ENCODE results near the gene PTPRG.

Gene PTPRG

DNA sequence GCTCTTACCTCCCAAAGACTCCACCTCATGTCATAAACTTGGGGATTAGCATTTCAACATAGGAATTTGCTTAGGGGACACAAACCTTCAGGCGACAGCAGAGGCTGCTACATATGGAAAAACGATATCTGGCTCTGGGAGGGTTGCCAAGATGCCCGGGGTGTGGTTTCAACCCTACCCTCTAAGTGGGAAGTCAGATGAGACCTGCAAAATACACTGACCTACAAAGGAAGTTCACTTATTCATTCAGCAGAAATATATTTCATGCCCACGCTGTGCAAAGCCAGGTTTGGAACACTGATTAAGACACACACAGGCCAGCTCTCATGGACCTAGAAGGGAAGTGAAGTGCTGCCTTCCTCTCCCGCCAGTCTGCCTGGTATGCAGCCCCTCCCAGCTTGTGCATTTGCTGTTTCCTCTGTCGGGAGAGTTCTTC is 572.7 kb downstream of the PTPRG start:
- H3K4me2 ChIP-seq (ENCODE audit: low read depth, low read length, poor library complexity, severe bottlenecking) = no peak overlapping the region
- H3K9me2 ChIP-seq (replicated peaks; ENCODE audit: low read depth, low read length) = no peaks in the 10 kb centered on the region

DNA sequence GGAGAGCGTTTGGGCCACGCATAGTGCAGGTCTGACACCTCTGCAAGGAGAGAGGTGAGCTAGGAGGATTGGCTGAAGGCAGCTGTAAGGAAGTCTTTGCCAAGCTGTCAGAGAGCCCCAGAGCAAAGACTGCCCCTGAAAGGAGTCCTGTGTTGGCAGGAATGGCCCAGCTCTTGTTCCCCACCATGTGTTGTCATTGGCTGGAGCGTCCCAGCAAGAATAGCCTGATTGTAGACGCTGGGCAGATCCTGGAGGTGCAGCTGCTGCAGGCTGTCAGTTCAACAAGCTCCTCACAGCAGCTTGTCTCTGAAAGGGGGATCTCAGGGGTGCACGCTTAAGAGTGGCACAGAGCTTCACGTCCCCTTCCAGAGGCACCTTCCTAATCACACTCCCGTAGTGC is 574.4 kb downstream of the PTPRG start:
- no peaks in the 10 kb centered on the region for H4K20me1 ChIP-seq (ENCODE audit: insufficient read depth, low read length, poor library complexity, severe bottlenecking)
- H3K9me2 ChIP-seq (replicated peaks; ENCODE audit: low read depth, low read length) = no peaks in the 10 kb centered on the region
- H3K9me3 ChIP-seq (ENCODE audit: insufficient read depth, low read depth, low read length) = no peaks in the 10 kb centered on the region
- H3K27me3 ChIP-seq (ENCODE audit: insufficient read depth, low read length, poor library complexity, severe bottlenecking) = no peaks in the 10 kb centered on the region
- no peak overlapping the region for H3K4me3 ChIP-seq (ENCODE audit: low read length, poor library complexity, severe bottlenecking)
- H3K36me3 ChIP-seq (ENCODE audit: insufficient read depth, low read length) = no peaks in the 10 kb centered on the region
- H3F3A ChIP-seq (ENCODE audit: low read depth) = no peaks in the 10 kb centered on the region
- TF ChIP-seq EZH2phosphoT487 (IDR thresholded peaks at IDR 0.05; ENCODE audit: borderline replicate concordance) = no peak
- TF ChIP-seq CTCF (conservative IDR thresholded peaks at IDR 0.05; ENCODE audit: low read length) = no peak
- no peak overlapping the region for H3K4me2 ChIP-seq (ENCODE audit: low read depth, low read length, poor library complexity, severe bottlenecking)
- H3K79me2 ChIP-seq (ENCODE audit: insufficient read depth, low read length) = no peaks in the 10 kb centered on the region
- H2AFZ ChIP-seq (ENCODE audit: low read length) = no peak overlapping the region
- H3K9ac ChIP-seq (ENCODE audit: low read depth, low read length, poor library complexity, severe bottlenecking) = no peak overlapping the region
- peaks cover 6% of the 10 kb centered on the region for H3K4me1 ChIP-seq (ENCODE audit: insufficient read depth, low read length, poor library complexity, severe bottlenecking)

More for the DNA sequence above, 572.7 kb downstream of the PTPRG start:
- H2AFZ ChIP-seq (ENCODE audit: low read length) = no peak overlapping the region
- no peaks in the 10 kb centered on the region for H3K27me3 ChIP-seq (ENCODE audit: insufficient read depth, low read length, poor library complexity, severe bottlenecking)
- H3K36me3 ChIP-seq (ENCODE audit: insufficient read depth, low read length) = no peaks in the 10 kb centered on the region
- TF ChIP-seq CTCF (conservative IDR thresholded peaks at IDR 0.05; ENCODE audit: low read length) (no peak), EZH2phosphoT487 (IDR thresholded peaks at IDR 0.05; ENCODE audit: borderline replicate concordance) (no peak)
- no peaks in the 10 kb centered on the region for H3F3A ChIP-seq (ENCODE audit: low read depth)
- no peak overlapping the region for H3K4me3 ChIP-seq (ENCODE audit: low read length, poor library complexity, severe bottlenecking)
- no peaks in the 10 kb centered on the region for H3K9me3 ChIP-seq (ENCODE audit: insufficient read depth, low read depth, low read length)
- no peaks in the 10 kb centered on the region for H3K79me2 ChIP-seq (ENCODE audit: insufficient read depth, low read length)
- H3K9ac ChIP-seq (ENCODE audit: low read depth, low read length, poor library complexity, severe bottlenecking) = no peak overlapping the region
- H4K20me1 ChIP-seq (ENCODE audit: insufficient read depth, low read length, poor library complexity, severe bottlenecking) = no peaks in the 10 kb centered on the region
- H3K4me1 ChIP-seq (ENCODE audit: insufficient read depth, low read length, poor library complexity, severe bottlenecking) = peaks cover 6% of the 10 kb centered on the region

- Histone ChIP-seq H3K4me2 (ENCODE audit: low read depth, low read length, poor library complexity, severe bottlenecking) (no peak overlapping the region), H3K4me1 (ENCODE audit: insufficient read depth, low read length, poor library complexity, severe bottlenecking) (peaks cover 28% of the 10 kb centered on the region)
- TF ChIP-seq CTCF (conservative IDR thresholded peaks at IDR 0.05; ENCODE audit: low read length) (no peak), EZH2phosphoT487 (IDR thresholded peaks at IDR 0.05; ENCODE audit: borderline replicate concordance) (no peak)
Measured at GRCh38 chr3:62139957-62140356, 578.6 kb downstream of the PTPRG start.

More at GRCh38 chr3:62139957-62140356, 578.6 kb downstream of the PTPRG start:
- no peaks in the 10 kb centered on the region for H3K27me3 ChIP-seq (ENCODE audit: insufficient read depth, low read length, poor library complexity, severe bottlenecking)
- no peaks in the 10 kb centered on the region for H3K9me2 ChIP-seq (replicated peaks; ENCODE audit: low read depth, low read length)
- no peaks in the 10 kb centered on the region for H3K36me3 ChIP-seq (ENCODE audit: insufficient read depth, low read length)
- H2AFZ ChIP-seq (ENCODE audit: low read length) = no peak overlapping the region
- H3K9me3 ChIP-seq (ENCODE audit: insufficient read depth, low read depth, low read length) = no peaks in the 10 kb centered on the region
- H3K9ac ChIP-seq (ENCODE audit: low read depth, low read length, poor library complexity, severe bottlenecking) = no peak overlapping the region
- no peaks in the 10 kb centered on the region for H3K79me2 ChIP-seq (ENCODE audit: insufficient read depth, low read length)
- no peaks in the 10 kb centered on the region; the same call in 1 of the 2 replicates for H3F3A ChIP-seq (ENCODE audit: low read depth)
- H3K4me3 ChIP-seq (ENCODE audit: low read length, poor library complexity, severe bottlenecking) = no peak overlapping the region
- H4K20me1 ChIP-seq (ENCODE audit: insufficient read depth, low read length, poor library complexity, severe bottlenecking) = no peaks in the 10 kb centered on the region

All from Loucy (cell line).